Endothelial cell of umbilical vein (primary cell): Measurements from ENCODE around the gene RNF144B.

Source experiments
- POLR2A ChIP-seq: IDR thresholded peaks from 2 replicates; pipeline ENCODE4 v1.6.1; 2012; ENCODE audit warnings: low read depth, mild to moderate bottlenecking, control low read depth, low read length
- POLR2AphosphoS5 ChIP-seq: IDR thresholded peaks from 2 replicates; pipeline ENCODE4 v1.6.1; 2012; ENCODE audit warnings: low read depth, mild to moderate bottlenecking, control low read depth, low read length, moderate library complexity; ENCODE audit not compliant: insufficient read depth
- TF ChIP-seq, protein P1 (sequence below), 2 donors: IDR thresholded peaks; 1 replicate in 1 of 2; 2 replicates in 1 of 2; pipeline ENCODE4 v1.5.1; 2011; ENCODE audit warnings: low read length in 2 of 2, mild to moderate bottlenecking in 2 of 2, moderate library complexity in 2 of 2, control low read depth in 1 of 2, inconsistent platforms in 1 of 2, low read depth in 1 of 2; ENCODE audit not compliant: insufficient read depth in 1 of 2; ENCODE audit errors: extremely low read depth in 1 of 2

DNA sequence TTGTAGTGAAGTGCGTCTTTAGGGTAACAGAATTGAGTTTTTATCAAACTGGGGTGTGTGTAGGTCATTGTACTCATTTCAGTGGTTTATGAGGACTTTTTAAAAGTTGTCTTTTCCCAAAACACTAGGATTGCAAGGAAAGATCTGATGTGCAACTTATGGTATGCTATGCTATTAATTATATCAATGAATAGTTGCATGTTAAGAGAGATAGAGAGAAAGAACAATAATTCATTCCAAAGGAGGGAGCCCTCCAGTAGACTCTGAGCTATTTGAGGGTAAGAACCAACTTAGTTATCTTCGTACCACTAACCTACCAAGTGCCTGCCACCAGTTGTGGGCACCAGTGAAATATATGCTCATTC, 117.1 kb downstream of the RNF144B start:
- TF ChIP-seq POLR2AphosphoS5 = no peak
- no peak for TF ChIP-seq POLR2A
- TF ChIP-seq, protein P1, sequence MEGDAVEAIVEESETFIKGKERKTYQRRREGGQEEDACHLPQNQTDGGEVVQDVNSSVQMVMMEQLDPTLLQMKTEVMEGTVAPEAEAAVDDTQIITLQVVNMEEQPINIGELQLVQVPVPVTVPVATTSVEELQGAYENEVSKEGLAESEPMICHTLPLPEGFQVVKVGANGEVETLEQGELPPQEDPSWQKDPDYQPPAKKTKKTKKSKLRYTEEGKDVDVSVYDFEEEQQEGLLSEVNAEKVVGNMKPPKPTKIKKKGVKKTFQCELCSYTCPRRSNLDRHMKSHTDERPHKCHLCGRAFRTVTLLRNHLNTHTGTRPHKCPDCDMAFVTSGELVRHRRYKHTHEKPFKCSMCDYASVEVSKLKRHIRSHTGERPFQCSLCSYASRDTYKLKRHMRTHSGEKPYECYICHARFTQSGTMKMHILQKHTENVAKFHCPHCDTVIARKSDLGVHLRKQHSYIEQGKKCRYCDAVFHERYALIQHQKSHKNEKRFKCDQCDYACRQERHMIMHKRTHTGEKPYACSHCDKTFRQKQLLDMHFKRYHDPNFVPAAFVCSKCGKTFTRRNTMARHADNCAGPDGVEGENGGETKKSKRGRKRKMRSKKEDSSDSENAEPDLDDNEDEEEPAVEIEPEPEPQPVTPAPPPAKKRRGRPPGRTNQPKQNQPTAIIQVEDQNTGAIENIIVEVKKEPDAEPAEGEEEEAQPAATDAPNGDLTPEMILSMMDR (IDR thresholded peaks at IDR 0.05; ENCODE audit: extremely low read depth in 1 of 2, insufficient read depth in 1 of 2, low read depth in 1 of 2, low read length in 2 of 2) = no peak
